ENCODE measurements around the gene GJD4. TPM values are rescaled to one million over a fixed set of nuclear protein-coding genes. Genes with fewer than 3 reads are reported as not detected.

GJD4 gene
- total and polyA plus RNA-seq, 12 donors, result 0.03 TPM; not detected in 11

DNA sequence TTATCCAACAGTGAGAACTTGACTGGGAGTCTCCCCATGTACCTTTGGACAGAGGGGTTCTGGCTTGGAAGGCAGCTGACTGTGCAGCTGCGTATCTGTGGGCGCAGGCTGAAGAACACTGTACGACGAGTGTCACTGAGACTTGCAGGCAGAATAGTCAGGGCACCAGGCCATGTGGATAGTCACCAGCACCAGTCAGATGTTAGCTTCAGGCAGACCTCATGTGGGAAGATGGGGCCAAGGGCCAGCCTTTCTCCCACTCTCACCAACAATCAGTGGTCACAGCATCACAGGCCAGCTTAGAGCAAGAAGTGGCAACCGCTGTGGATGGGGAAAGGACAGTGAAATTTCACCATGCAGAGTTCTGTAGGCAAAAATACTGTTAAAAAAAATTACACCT lies 43.4 kb upstream of the GJD4 start:
- 51 to 57% methylated on average over 5 of the region's 5 CpGs for WGBS, 2 donors
- H3K4me1 ChIP-seq, result peaks cover 17 to 58% (median 49%) of the 10 kb centered on the region in 9 donors
- H3K27ac ChIP-seq, result peak overlapping the region in 6 of 10 donors; percentile 20 to 79 (median 46)
- no peaks in the 10 kb centered on the region for H3K27me3 ChIP-seq
- intact Hi-C loops (cut with DNase I), result loop anchor here in 7 of 10 donors (2.0 to 10.0 kb wide), 13 partner anchors 67 to 437 kb away; partner anchors contain the start of genes CCNY (in 5 of the 7) and CREM (in 1 of the 7)
- DNase-seq (peak; percentile 35 to 64), ATAC-seq (peak; percentile 27 to 79 (median 64))
- TF ChIP-seq, protein P1, sequence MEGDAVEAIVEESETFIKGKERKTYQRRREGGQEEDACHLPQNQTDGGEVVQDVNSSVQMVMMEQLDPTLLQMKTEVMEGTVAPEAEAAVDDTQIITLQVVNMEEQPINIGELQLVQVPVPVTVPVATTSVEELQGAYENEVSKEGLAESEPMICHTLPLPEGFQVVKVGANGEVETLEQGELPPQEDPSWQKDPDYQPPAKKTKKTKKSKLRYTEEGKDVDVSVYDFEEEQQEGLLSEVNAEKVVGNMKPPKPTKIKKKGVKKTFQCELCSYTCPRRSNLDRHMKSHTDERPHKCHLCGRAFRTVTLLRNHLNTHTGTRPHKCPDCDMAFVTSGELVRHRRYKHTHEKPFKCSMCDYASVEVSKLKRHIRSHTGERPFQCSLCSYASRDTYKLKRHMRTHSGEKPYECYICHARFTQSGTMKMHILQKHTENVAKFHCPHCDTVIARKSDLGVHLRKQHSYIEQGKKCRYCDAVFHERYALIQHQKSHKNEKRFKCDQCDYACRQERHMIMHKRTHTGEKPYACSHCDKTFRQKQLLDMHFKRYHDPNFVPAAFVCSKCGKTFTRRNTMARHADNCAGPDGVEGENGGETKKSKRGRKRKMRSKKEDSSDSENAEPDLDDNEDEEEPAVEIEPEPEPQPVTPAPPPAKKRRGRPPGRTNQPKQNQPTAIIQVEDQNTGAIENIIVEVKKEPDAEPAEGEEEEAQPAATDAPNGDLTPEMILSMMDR (IDR thresholded peaks at IDR 0.05), result no peak
- no peaks in the 10 kb centered on the region for H3K9me3 ChIP-seq
- peaks cover 0 to 47% (median 4%) of the 10 kb centered on the region in 9 donors for H3K36me3 ChIP-seq
- no peak overlapping the region for H3K4me3 ChIP-seq

DNA sequence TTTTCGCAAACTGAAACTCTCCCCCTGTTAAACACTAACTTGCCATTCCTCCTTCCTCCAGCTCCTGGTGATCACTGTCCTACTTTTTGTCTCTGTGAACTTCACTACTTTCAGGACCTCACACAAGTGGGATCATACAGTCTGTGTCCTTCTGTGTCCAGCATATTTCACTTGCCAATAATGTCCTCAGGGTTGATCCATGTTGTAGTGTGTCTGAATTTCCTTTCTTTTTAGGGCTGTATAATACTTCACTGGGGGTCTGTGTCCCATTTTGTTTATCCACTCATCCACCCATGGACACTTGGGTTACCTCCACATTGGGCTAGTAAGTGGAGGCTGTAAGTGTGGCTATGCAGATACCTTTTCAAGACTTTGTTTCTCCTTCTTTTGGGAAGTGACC lies 42.7 kb upstream of the GJD4 start:
- Histone ChIP-seq H3K27me3 (no peaks in the 10 kb centered on the region), H3K4me3 (no peak overlapping the region), H3K27ac (peak overlapping the region in 5 of 10 donors; percentile 2 to 79 (median 5)), H3K36me3 (peaks cover 0 to 47% (median 4%) of the 10 kb centered on the region in 9 donors), H3K9me3 (no peaks in the 10 kb centered on the region), H3K4me1 (peaks cover 17 to 60% (median 54%) of the 10 kb centered on the region in 9 donors)
- TF ChIP-seq, protein P1 (IDR thresholded peaks at IDR 0.05), result no peak
- no peak for ATAC-seq
- no peak for DNase-seq
- WGBS, 2 donors, result 98 to 100% methylated on average over 1 of the region's 1 CpG
- intact Hi-C loops (cut with DNase I), result loop anchor here in 7 of 10 donors (2.0 to 10.0 kb wide), 13 partner anchors 68 to 438 kb away; partner anchors contain the start of genes CCNY (in 5 of the 7) and CREM (in 1 of the 7)

DNA sequence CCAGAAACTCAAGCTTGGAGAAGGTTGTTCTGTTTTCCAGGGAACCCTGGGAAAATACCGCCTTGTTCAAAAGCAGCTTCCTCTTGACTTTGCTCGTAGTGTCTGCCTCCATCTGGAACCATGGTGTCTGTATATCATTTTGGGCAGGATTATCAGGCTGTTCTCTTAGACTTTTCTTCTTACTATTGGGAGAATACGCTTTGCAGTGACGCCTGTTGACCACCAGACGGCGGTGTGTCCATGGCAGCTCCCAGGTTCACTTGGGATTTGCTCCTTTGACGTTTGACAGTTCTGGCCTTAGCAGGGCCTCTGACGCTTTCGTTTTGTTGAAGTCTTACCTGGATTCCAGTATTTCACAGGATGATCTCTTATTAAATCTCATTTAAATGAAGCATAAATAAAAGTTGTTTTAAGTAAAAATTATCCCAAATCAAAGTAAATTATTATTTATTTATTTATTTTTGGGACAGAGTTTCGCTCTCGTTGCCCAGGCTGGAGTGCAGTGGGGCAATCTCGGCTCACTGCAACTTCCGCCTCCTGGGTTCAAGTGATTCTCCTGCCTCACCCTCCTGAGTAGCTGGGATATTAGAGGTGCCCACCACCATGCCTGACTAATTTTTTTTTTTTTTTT lies 41.8 kb upstream of the GJD4 start:
- no peak overlapping the region for H3K4me3 ChIP-seq
- 45 to 46% methylated on average over 13 of the region's 13 CpGs for WGBS, 2 donors
- DNase-seq (peak; percentile 50 to 55), ATAC-seq (peak in 4 of 8 donors; percentile 13 to 56 (median 26))
- H3K4me1 ChIP-seq, result peaks cover 17 to 60% (median 54%) of the 10 kb centered on the region in 9 donors
- H3K27me3 ChIP-seq, result no peaks in the 10 kb centered on the region
- intact Hi-C loops (cut with DNase I), result loop anchor here in 7 of 10 donors (2.0 to 10.0 kb wide), 13 partner anchors 69 to 439 kb away; partner anchors contain the start of genes CCNY (in 5 of the 7) and CREM (in 1 of the 7)
- H3K27ac ChIP-seq, result peak overlapping the region in 5 of 10 donors; percentile 63 to 79 (median 67)
- H3K9me3 ChIP-seq, result no peaks in the 10 kb centered on the region
- TF ChIP-seq, protein P1 (IDR thresholded peaks at IDR 0.05), result peak; percentile 89 to 100 (median 93)
- peaks cover 0 to 48% (median 9%) of the 10 kb centered on the region in 9 donors for H3K36me3 ChIP-seq

- peak in 1 of 2 donors; percentile 29 for DNase-seq
- Histone ChIP-seq H3K4me1 (peaks cover 17 to 64% (median 54%) of the 10 kb centered on the region in 9 donors), H3K36me3 (peaks cover 0 to 55% (median 20%) of the 10 kb centered on the region in 9 donors), H3K9me3 (no peaks in the 10 kb centered on the region), H3K27ac (peak overlapping the region in 9 of 10 donors; percentile 49 to 79 (median 64)), H3K4me3 (no peak overlapping the region), H3K27me3 (no peaks in the 10 kb centered on the region)
- WGBS, 2 donors, result 36 to 41% methylated on average over 6 of the region's 6 CpGs
- TF ChIP-seq, protein P1 (IDR thresholded peaks at IDR 0.05), result no peak
- intact Hi-C loops (cut with DNase I), result loop anchor here in 8 of 10 donors (2.0 to 10.0 kb wide), 13 partner anchors 70 to 440 kb away; partner anchors contain the start of genes CCNY (in 4 of the 8) and CREM (in 1 of the 8)
- peak; percentile 41 to 66 (median 62) for ATAC-seq
These were observed 40.7 kb upstream of the GJD4 start for GRCh38 chr10:35564341-35564968.
